GM21367 (cell line): ENCODE data around the gene XAGE3.
"Not testable (repeated sequence)": the region's sequence is repeated elsewhere in the genome, so short reads cannot be mapped to it uniquely, and the experiment has no call there.

Source experiments
- ATAC-seq: cut with Tn5 transposase; IDR thresholded peaks from one replicate; pipeline ENCODE4 v1.9.1; 2021; ENCODE audit not compliant: unreplicated experiment

The XAGE3 gene, protein sequence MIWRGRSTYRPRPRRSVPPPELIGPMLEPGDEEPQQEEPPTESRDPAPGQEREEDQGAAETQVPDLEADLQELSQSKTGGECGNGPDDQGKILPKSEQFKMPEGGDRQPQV

DNA sequence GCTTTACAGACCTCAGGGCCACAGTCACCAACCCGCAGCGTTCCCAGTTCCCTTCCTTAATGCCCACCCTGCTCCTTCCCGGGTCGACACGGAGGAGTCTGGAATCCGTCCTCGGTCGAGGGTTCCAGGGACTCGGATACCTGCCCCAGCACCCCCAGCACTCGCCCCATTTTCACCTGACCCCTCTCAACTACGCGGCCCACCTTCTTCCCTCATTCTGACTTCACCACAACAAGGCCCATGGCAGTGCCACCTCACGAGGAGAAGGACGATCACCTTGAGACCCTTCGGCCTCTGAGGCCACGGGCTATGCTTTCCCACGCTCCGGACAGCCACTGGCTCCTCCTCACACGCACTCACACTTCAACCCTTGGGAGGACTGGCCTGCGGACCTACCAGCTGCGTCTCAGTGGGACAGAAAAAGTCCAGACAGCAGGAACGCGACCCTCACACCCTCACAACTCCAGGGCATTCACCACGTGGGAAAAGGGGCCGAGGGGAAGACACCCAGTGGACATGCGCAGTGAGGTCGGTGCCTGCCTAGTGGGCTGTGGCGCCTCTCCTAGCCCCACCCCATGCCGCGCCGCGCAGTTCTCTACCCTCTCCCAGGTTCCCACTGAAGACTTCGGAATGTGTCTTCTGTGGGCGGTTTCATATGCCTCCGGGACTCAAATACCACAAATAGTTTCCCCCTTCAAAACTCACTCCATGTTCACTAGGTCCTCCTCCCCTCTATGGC lies at the start of gene XAGE3:
XAGE3 (minus strand) TSS at position 474 of the 739 bp plus-strand sequence. CDS start 950 bp downstream, outside the sequence.
- no peak for ATAC-seq

DNA sequence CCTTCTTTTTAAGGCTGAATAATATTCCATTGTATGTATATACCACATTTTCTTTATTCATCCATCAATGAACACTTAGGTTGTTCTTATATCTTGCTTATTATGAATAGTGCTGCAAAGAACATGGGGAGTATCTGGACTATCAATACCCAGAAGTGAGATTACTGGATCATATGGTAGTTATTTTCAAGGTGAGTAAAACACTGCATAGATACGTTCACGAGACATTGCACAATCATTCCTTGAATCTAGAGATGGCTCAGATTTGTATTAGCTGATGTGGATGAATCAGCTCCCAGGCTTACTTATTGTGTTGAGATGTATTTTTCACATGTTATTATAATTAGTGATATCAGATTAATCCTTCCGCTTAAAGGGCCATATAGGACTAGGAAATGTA lies 46.8 kb upstream of the XAGE3 start:
- not testable (repeated sequence) for ATAC-seq

DNA sequence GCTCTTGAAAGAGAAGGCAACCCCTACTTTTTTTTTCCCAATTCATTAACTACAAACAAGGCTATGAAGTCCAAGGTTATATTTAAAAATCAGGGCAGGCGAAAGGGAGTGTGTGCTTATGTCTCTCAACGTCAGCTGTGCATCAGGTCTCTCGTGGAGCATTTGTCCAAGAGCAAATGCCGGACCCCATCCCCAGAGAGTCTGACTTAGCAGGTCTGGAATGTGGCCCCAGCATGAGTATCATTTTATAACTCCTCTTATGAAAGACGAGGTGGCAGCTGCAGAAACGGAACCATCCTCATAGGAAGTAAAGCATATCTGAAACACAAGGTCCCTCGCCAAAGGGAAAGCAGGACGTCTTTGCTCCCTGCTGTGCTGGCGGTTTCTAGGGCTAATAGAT lies 45.8 kb upstream of the XAGE3 start:
- not testable (repeated sequence) for ATAC-seq

DNA sequence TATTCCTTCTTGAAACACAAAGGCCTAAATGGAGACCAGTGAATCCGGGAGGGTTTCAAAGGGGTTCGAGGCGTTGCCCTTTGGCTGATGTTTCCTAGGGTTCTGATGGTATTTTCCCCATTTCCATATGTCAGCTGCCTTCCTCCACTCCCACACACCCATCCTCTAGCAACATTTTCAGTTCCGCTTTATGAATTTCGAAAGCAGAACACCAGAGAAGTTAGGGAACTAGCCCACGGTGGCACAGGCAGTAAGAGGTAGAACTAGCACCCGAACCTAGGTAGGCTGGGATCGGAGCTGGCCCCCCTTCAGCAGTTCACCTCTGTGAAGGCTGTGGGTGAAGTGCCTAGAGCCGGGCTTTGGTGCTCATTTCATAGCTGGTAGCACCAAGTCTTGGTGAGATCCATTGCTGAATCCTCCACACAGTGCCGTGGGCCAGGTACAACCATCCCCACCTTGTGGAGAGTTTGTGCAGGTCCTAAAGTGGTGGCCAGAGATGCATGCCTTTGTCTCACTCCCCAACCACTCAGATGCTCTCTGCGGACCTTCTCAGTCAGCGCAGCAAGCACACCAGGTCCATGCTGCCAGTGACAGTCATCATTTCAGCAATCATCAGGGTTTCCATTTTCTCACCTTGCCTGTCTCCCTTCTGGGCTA lies 41.6 kb upstream of the XAGE3 start:
- ATAC-seq: not testable (repeated sequence)

DNA sequence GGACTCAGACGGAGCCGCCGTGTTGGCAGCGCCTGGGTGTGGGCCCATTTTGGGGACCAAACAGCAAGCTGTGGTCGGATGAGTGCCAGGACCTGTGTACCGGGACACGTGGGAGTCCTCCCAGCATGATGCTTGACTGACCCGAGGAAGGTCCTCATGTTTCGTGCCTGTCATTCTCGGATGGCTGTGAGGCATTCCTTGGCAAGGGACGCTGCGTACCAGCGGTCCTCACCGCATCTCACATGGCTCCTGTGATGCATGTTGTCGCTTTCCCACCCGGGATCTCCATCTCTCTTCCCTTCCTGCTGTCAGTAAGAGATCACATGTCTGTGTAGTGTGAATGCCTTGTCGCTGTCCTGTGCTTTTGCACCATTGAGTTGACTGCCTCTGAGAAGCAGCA lies 40.0 kb upstream of the XAGE3 start:
- ATAC-seq: not testable (repeated sequence)

DNA sequence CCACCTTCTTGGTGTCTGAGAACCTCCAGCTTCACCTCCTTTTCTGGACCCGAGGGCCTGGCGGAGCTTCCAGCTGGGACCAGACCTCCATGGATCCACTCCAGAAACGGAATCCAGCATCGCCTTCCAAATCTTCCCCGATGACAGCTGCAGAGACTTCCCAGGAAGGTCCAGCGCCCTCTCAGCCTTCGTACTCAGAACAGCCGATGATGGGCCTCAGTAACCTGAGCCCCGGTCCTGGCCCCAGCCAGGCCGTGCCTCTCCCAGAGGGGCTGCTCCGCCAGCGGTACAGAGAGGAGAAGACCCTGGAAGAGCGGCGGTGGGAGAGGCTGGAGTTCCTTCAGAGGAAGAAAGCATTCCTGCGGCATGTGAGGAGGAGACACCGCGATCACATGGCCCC lies 39.3 kb upstream of the XAGE3 start:
- not testable (repeated sequence) for ATAC-seq

DNA sequence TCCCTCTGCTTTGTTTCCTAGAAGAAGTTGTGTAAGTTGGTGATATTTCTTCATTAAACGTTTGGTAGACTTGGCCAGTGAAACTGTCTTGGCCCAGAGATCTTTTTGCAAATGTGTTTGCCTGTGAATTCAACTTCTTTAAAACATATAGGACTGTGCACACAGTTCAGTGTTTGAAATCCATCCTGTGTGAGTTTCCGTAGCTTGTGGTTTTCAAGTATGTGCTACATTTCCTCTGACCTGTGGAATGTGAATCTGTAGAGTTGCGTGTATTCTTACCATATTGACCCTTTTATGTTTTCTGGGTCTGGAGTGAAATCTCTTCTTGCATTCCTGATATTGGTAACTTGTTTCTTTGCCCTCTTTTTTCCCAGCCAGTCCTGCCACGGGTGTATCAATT lies 38.2 kb upstream of the XAGE3 start:
- not testable (repeated sequence) for ATAC-seq

DNA sequence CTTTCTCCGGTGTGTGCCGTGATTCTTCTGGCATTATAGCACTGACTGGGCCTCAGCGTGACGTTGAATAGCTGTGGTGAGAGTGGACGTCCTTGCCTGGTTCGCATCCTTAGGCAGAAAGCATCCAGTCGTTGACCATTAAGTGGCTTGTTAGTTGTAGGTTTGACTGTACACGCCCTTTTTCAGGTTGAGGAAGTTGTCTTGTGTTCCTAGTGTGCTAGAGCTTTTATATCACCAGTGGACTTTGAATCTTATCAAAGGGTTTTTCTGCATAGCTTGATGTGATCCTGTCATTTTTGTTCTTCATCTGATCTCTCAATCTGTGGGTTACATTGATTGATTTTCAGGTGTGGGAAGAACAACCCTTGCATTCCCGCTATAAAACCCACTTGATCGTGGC lies 37.6 kb upstream of the XAGE3 start:
- ATAC-seq: not testable (repeated sequence)

DNA sequence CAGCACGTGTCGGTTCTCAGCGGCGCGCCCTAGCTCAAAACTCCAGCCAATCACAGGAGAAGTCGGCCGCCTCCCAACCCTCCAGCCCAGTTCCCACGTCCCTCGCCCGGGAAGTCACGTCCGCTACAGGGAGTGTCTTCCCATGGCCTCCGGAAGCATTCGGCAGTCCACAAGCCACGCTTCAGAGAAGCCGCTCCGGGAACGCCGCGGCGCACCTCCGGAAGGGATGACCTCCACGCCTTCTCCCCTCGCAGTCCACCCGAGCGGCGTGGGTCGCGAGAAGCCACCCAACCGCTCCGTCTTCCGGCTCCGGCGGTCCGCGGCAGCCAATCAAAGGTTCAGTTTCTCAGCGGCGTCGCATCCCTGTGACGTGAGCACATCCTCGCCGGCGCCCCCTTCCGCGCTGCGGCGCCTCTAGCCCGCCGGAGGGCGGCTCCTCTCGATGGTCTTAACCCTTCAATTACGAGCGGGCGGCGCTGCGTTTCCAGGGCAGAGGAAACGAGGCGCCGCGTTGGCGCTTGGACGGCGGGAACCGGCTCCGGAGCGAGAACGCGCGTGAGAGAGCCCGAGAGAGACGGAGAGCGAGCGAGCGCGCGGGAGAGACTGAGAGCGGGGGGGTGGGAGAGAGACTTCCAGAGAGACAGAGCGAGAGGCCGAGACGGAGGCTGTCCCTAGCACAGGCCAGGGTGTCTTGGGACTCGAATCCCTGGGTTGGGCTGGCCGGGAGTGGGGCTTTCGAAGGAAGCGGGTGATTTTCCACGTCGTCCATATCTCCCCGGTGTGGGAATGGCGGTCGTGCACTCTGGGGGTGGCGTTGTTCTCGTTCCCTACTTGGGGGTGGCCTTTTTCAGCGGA lies 29.2 kb upstream of the XAGE3 start, which contains the start of gene FAM156B:
FAM156B (plus strand) TSS at position 476 of the 855 bp plus-strand sequence. CDS start 9,896 bp downstream, outside the sequence.
- peak; percentile 87 for ATAC-seq

DNA sequence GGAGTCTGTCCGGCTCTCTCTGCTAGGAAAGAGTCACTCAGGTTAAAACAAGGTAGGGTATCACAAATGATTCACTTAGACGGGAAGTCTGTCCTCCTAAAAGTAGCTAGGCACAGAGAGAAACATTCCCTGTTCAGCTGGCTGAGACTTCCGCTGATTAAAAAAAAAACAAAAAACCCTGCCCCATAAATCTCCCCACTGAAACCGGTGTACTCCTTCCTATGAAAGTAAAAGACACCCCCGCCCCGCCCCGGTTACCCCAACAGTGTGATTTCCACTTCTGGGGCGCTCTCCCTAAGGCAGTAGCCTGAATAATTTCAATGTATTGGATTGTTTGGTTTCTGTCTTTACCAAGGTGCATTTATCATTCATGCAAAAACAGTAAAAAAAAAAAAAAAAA lies 28.6 kb upstream of the XAGE3 start:
- ATAC-seq: peak; percentile 14

DNA sequence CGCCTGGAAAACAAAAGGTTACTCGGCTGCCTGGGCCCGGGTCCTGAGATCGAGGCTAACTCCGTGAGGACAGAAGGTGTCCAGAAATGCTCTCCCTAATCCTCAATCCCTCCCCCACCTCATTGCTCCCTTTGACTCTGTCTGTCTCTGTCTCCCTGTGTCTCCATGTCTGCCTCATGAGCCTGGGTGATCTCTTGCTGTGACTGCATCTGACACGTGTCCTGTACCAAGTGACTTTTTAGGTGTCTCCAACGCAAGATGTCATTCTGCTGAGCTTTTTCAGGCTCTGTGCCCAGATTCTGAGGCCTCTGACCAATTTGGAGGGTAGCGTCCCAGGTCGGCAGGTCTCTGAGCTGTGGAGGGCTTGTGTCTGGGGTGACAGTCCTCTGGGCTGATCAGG lies 20.2 kb upstream of the XAGE3 start:
- not testable (repeated sequence) for ATAC-seq

DNA sequence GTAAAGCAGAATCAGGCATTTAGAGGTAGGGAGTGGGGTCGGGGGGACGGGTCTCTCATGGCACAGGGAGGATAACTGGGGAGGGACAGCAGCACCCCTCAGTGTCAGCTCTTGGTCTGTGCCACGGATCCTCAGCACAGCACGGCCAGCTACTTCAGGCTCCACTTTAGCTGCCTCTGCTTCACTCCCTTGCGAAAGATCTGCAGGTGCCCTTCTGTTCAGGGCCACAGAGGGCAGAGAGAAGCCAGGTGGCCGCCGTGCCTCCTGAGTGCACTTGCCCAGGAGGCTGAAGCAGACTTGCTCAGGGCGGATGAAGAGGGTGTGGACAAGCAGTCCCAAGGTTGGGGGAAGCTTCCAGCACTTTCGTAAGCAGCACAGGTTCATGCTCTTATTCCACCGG lies 19.6 kb upstream of the XAGE3 start:
- ATAC-seq: not testable (repeated sequence)

DNA sequence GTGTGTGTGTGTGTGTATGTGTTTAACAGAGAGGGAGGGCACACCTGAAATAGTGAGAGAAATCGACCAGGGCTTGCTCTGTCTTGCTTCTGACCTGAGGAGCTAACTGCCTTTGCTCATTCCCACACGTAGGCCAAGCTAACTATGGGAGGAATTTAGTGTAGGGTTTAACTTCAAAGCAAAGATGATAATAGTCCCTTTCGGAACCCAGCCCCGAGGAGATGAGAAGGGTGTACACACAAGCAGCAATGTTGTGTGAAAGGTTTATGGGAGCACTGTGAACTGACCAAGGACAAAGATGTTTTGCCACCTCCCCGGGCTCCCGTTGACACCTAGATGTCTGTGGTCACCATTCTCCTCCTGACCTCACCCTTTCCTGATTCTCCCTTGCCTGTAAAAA lies 8.5 kb upstream of the XAGE3 start:
- ATAC-seq: not testable (repeated sequence)

DNA sequence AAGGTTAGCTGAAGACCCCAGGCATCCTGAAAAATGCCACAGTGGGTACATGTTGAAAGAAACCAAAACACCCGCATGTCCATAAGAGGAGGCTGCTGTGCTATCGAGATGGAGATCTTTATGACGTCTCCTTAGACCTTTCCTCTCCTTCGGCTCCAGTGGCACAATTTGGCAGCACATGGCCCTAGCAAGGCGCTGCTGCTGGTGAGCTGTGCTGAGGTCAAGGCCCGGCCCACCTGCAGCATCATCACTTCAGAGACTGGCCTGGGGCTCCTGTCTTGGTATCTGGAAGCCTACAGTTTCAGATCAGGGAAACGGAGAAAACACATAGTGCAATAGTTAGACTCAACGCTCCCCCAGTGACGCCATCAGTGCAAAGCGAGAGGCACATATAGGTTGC lies 7.6 kb upstream of the XAGE3 start:
- not testable (repeated sequence) for ATAC-seq

DNA sequence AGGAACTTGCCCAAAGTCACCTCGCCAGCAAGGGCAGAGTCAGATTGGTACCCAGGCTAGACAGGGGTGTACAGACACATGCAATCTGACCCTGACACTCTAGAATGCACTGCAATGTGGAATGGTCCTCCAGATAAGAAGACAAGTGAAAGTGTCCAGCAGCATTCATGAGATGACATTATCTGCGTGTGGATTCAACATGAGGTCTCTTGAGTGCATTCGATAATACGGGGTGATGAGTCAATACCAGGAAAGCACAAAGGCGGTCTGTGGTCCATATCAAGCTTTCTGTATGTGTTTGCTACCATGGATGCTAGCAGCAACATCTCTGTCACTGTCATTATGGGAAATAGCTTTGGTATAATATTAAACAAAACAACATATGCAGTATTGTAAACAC lies 6.8 kb upstream of the XAGE3 start:
- no peak for ATAC-seq

DNA sequence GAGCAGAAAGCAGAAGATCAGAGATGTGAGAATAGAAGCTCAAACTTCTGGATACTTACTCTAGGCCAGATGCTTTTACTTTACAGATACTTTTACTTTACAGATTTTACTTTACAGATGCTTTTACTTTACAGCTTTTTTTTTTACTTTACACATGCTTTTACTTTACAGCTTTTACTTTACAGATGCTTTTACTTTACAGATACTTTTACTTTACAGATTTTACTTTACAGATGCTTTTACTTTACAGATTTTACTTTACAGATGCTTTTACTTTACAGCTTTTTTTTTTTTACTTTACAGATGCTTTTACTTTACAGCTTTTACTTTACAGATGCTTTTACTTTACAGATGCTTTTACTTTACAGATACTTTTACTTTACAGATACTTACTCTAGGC lies 5.9 kb upstream of the XAGE3 start:
- not testable (repeated sequence) for ATAC-seq

DNA sequence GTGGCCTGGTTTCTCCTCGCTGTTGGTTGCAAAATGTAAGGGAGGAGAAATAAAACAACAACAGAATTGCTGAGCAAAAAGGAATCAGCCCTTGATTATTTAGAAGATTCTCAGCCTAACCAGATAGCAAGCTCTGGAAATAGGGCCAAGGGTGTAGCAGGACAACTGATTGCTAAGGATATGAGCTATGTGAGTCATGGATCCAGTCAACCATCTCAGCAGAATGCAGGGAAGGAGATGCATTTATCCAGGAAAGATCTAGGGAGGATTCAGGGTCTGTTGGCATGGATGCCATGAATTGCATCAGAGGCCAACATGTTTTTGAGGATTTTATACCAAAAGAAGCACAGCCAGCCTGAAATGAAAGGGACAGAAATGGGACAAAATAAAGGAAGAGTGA lies 2.2 kb upstream of the XAGE3 start:
- no peak for ATAC-seq

DNA sequence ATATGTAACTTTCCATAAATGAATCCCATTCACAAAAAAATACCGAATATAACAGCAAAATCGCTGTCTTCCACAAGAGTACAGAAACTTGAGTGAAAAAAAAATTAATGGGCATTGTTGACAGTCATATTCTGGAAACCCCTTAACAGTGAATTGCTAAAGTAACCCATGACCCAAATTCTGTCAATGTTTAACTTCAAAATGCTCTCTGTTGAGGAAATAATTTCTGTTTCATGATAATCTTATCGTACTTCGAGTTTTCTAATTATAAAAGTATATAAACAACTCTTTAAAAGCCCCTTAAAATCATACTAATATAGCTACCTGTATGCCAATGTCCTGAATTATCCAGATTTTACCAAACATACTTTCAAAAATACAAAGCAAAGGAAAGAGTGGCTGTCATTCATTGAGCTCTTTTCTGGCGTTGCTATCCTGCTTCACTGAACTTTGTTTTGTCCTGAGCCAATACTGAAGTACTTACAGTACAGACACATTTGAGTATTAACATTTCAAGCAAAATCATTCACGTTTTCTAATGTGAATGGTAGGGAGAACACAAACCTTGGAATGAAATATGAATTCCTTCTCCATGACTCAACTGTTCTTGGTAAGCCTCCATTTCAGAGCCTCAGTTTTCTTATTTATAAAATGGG lies 2.4 kb downstream of the XAGE3 start:
- no peak for ATAC-seq

DNA sequence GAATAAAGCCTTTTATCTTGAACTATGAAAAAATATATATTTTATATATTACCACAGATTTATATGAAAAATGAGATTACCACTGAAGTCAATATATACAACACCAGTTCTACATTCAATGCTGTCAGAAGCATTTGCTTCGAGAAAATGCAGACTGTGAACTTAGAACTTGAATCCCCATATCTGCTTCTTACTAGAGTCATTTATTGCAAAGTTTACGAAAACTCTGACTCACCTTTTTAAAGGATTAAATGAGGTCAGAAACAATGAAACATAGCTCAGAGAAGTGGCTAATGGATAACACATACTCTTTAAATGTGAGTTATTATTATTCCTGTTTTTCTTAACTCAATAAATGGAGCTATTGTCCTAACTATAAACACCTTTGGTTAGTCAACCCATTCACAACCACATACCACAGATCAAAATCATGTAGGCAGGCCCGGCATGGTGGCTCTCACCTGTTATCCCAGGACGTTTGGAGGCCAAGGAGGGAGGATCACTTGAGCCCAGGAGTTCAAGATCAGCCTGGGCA lies 10.8 kb downstream of the XAGE3 start:
- not testable (repeated sequence) for ATAC-seq

DNA sequence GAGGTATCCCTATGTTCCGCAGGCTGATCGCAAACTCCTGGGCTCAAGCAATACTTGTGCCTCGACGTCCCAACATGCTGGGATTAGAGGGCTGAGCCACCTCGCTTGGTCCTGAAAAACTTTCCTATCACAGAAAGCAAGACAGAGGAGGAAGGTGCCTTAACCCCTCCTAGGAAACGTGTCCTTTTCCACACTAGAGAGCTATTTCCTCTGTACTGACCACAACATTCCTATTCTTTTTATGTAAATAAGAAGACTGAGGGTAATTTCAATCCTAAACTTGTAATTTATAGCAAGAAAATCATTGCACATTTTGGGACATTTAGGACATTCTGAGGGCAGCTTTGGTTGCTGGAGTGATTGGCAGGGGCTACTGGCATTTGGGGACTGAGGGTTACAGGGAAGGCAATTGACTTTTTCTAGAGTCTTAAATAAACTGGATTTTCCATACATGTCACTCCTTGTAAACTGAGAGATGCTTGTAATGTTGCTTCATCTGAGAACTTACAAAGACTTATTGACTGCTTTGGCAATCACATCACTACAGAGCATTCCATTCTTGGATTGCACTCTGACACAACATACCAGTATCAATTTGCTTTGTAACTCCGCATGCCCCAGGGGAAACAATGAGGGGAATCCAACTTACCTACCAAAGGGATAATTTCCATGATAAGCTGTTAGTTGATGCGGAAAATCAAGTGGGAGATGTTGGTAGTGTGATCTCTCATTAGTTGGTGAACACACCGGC lies 15.6 kb downstream of the XAGE3 start:
- ATAC-seq: no peak
